Right kidney (tissue), 9 donors: ENCODE results near the gene HMOX2.
A peak's percentile ranks its signal among the peaks of the same experiment; 100 is the strongest.

Experiments
- DNase-seq: peaks from one replicate; pipeline ENCODE4 v3.0.0-alpha.2; 2016
- long read RNA-seq, 8 donors: transcript quantifications; one replicate each; lab custom pipeline, GENCODE V29; 2026

The HMOX2 gene, protein sequence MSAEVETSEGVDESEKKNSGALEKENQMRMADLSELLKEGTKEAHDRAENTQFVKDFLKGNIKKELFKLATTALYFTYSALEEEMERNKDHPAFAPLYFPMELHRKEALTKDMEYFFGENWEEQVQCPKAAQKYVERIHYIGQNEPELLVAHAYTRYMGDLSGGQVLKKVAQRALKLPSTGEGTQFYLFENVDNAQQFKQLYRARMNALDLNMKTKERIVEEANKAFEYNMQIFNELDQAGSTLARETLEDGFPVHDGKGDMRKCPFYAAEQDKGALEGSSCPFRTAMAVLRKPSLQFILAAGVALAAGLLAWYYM
- long read RNA-seq, donor 1, transcript HMOX2-208 (6 exons, 2,147 nt), result major isoform, 21 of 33 reads
- long read RNA-seq, donor 1, partial matches to known transcripts, result 9 of 33 reads
- long read RNA-seq, donor 1, other reads (novel, unspliced or antisense), result 0 of 33 reads
- long read RNA-seq, donor 2, transcript HMOX2-208 (6 exons, 2,147 nt), result major isoform, 6 of 15 reads
- long read RNA-seq, donor 2, partial matches to known transcripts, result 8 of 15 reads
- long read RNA-seq, donor 2, other reads (novel, unspliced or antisense), result 0 of 15 reads
- long read RNA-seq, donor 3, transcript HMOX2-208 (6 exons, 2,147 nt), result major isoform, 9 of 12 reads
- long read RNA-seq, donor 3, partial matches to known transcripts, result 0 of 12 reads
- long read RNA-seq, donor 3, other reads (novel, unspliced or antisense), result 0 of 12 reads
- long read RNA-seq, donor 4, transcript HMOX2-208 (6 exons, 2,147 nt), result major isoform, 9 of 18 reads
- long read RNA-seq, donor 4, partial matches to known transcripts, result 6 of 18 reads
- long read RNA-seq, donor 4, other reads (novel, unspliced or antisense), result 0 of 18 reads
- long read RNA-seq, donor 5, transcript HMOX2-208 (6 exons, 2,147 nt), result major isoform, 22 of 33 reads
- long read RNA-seq, donor 5, partial matches to known transcripts, result 8 of 33 reads
- long read RNA-seq, donor 5, other reads (novel, unspliced or antisense), result 0 of 33 reads
- long read RNA-seq, donor 6, transcript HMOX2-208 (6 exons, 2,147 nt), result major isoform, 14 of 25 reads
- long read RNA-seq, donor 6, partial matches to known transcripts, result 5 of 25 reads
- long read RNA-seq, donor 6, other reads (novel, unspliced or antisense), result 0 of 25 reads
- long read RNA-seq, donor 7, result 0 reads
- long read RNA-seq, donor 8, transcript HMOX2-208 (6 exons, 2,147 nt), result major isoform, 15 of 23 reads
- long read RNA-seq, donor 8, partial matches to known transcripts, result 6 of 23 reads
- long read RNA-seq, donor 8, other reads (novel, unspliced or antisense), result 0 of 23 reads

GRCh38 chr16:4475880-4476788 lies at the start of gene HMOX2:
HMOX2 (plus strand) TSS chr16:4476398; CDS start chr16:4505525, 29,127 bp downstream.
- DNase-seq, result peak; percentile 89

DNA sequence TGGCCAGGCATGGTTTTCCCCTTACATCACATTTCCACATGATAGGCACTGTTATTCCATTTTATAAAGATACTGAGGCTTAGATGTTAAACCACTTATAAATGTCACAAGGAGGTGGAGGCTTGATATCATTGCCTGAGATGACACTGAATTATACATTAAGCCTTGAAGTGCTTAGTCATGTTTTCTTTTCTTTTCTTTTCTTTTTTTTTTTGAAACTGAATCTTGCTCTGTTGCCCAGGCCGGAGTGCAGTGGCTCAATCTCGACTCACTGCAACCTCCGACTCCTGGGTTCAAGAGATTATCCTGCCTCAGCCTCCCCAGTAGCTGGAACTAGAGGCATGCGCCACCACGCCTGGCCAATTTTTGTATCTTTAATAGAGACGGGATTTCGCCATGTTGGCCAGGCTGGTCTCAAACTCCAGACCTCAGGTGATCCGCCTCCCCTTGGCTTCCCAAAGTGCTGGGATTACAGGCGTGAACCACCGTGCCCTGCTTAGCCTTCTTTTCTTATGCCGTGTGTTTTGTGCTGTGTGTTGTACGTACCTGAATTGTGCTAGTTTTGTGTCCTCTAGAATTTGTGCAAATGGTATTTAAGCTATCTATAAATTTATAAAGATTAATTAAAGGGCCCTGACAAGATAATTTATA lies 49.4 kb upstream of the HMOX2 start:
- DNase-seq, result no peak

- DNase-seq, result no peak
These were observed 47.7 kb upstream of the HMOX2 start for GRCh38 chr16:4428500-4428899.

DNA sequence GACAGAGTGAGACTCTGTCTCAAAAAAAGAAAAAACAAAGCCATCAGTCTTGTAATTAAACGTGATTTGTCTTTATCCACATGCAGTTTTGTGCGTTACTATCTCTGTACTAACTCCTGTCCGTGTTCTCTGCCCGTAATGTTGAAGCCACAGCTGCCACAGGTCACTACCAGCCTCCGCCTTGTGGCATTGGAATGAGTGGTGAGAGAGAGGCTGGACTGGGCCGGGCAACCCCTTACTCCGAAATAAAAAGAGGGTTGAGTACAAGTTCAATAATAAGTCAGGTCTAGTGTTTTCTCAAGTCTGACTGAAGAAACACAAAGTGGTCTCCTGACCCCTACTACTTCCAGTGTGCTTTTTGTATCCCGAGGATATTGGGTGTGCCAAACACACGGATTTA lies 45.2 kb upstream of the HMOX2 start:
- no peak for DNase-seq

DNA sequence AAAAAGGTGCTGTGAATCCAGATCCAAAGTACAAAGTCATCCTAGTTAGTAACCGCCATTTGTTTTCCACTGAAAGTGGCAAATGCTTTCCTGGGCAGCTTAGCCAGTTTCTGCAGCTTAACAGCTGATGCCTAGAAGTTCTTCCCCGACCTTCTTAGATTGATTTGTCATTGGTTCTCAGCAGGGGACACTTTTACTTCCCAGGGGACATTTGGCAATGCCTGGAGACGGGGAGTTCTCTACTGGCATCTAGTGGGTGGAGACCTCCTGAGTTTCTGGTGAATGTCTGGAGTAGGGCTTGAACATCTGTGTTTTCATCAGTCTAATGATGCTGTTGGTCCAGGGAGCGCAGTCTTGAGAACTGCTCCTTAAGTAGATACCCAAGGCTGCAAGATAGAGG lies 43.0 kb upstream of the HMOX2 start:
- DNase-seq, result no peak

GRCh38 chr16:4433914-4434787 lies 42.0 kb upstream of the HMOX2 start:
- no peak for DNase-seq

DNA sequence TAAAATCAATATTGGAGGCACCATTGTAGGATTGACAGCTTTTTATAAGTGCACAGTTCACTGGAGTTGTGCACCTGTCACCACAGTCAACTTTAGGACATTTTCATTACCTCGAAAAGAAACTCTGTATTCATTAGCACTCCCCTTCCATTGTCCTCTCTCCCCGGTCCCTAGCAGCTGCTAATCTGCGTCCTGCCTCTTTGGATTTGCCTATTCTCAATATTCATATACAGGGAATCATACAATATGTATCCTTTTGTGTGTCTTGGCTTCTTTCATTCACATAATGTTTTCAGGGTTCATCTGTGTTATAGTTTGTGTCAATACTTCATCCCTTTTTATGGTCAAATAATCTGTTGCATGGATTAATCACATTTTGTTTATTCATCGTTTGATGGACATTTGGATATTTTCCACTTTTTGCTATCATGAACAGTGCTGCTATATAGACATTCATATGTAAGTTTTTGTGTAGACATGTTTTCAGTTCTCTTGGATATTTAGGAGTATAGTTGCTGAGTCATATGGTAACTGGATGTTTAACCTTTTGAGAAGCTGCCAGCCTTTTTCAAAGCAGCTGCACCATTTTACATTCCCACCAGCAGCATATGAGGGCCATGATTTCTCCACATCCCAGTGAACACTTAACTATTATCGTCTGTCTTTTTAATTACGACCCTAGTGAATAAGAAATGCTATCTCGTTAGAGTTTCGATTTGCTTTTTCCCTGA lies 40.7 kb upstream of the HMOX2 start:
- no peak for DNase-seq

- DNase-seq, result no peak
These were observed 38.8 kb upstream of the HMOX2 start for GRCh38 chr16:4437366-4437765.

DNA sequence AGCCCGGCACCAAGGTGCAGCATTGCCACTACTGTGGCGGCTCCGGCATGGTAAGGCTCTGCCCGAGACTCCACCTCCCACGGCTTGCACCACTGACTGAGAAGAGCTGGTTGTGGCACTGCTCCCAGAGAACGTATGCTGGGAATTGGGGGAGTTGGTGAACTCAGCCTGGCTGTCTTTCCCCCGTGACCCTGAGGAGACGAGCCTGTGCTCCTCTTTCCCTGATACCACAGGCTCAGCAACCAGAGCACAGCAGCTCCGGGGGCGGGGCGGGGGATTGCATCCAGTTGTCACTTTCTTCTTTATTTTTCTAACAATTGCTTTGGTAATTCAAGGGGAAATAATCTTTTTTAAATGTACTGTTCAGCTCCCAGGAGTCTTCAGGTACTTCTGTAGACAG lies 33.8 kb upstream of the HMOX2 start:
- DNase-seq, result no peak

GRCh38 chr16:4443271-4443670 lies 32.9 kb upstream of the HMOX2 start:
- DNase-seq, result no peak

GRCh38 chr16:4443986-4444385 lies 32.2 kb upstream of the HMOX2 start:
- no peak for DNase-seq

GRCh38 chr16:4450430-4450829 lies 25.8 kb upstream of the HMOX2 start:
- no peak for DNase-seq

DNA sequence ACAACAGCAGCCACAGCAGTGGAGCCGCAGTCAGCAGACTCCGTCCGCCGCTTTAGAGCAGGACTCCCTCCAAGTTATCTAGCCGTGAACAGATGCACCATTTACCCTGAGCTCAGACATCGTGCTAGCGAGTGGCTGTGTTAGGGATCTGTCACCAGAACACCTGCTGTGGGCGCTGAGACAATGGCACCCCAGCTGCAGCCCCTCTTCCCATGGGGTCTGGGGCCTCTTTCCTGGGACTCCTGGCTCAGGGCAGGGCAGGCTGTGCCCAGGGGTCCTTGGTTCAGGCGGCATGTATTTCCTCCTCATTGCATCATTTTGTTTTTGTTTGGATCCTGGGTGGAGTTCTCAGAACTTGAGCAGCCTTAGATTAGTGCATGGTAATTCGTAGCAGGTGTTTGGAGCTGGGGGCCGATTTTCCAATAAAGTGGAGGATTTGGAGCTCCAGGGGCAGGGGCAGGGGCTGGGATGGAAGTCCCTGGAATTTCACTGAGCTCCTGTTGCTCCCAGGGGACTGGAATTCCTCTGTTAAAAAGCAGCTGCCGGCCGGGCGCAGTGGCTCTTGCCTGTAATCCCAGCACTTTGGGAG lies 25.2 kb upstream of the HMOX2 start:
- DNase-seq, result no peak

- DNase-seq, result no peak
These were observed 23.5 kb upstream of the HMOX2 start for GRCh38 chr16:4452674-4453073.

- DNase-seq, result no peak
These were observed 21.6 kb upstream of the HMOX2 start for GRCh38 chr16:4454623-4455022.

DNA sequence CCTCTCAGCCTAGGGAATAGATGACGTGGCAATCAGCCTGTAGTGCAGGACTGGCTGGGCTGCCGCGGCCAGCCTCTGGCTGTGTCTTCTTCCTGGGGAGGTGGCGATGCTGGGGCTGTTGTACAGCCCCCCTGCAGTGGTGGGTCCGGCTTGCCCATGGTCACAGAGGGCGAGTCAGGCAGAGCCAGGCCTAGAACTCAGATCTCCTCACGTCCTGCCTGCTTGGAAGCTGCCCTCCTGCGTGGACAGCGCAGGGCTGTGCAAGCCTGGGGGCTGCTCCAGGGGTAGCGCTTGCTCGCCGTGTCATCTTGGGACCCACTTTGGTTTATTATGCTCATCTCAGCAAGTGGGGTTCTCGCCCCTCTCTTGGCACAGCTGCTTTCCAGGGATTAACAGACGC lies 21.1 kb upstream of the HMOX2 start:
- DNase-seq, result no peak

DNA sequence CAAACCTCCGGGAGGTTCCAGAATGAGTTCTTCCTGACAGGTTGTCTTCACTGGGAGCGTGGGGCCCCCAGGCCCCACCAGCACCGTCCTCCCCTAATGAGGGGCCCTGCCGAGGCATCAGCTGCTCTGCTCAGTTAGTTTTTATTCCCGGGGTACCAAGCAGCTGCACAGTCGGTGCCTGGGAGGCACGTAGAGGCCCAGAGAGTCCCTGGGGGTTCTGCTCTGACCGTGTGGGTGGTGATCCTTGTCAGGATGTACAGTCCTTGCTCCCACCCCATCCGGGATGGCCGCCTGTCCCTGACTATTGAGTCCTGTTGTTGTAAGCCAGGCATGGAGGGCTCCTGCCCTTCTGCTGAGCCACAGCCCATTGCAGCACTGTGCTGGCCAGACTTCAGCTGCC lies 20.2 kb upstream of the HMOX2 start:
- DNase-seq, result no peak

DNA sequence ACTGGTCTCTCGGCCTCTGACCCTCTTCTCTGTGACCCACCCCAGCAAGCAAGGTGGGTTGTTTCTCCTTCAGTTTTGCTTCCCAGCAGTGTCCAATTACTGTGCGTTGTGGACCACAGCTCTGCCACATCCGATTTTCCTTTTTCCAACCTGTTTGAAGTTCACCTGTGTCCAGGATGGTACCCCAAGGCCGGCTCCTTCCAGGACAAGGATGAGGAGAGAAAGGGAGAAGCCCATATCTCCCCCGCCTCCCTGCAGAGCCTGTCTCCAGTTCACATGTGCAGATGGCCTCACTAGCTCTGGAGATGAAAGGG lies 15.3 kb upstream of the HMOX2 start:
- DNase-seq, result no peak
